ENCODE measurements around the gene HRH1. TPM values are rescaled to one million over a fixed set of nuclear protein-coding genes. Genes with fewer than 3 reads are reported as not detected.

The HRH1 gene
- polyA plus RNA-seq, 1 donor = 3.0 TPM

Other genes with a start within 250 kb of the HRH1 start
- 2.4 TPM for gene SLC6A1, start 161.7 kb upstream of the HRH1 start, polyA plus RNA-seq (ENCODE audit: insufficient read length)
- 11.7 TPM for gene ATG7, start 117.9 kb downstream of the HRH1 start, polyA plus RNA-seq (ENCODE audit: insufficient read length)